ENCODE measurements around the gene METAP1. TPM values are rescaled to one million over a fixed set of nuclear protein-coding genes. Genes with fewer than 3 reads are reported as not detected.

METAP1 gene
- total and polyA plus RNA-seq, 2 of the 8 experiments (the other 6 are each of a cell fraction or from before 2014, with no cell fraction given), result 50.6 to 85.2 TPM

DNA sequence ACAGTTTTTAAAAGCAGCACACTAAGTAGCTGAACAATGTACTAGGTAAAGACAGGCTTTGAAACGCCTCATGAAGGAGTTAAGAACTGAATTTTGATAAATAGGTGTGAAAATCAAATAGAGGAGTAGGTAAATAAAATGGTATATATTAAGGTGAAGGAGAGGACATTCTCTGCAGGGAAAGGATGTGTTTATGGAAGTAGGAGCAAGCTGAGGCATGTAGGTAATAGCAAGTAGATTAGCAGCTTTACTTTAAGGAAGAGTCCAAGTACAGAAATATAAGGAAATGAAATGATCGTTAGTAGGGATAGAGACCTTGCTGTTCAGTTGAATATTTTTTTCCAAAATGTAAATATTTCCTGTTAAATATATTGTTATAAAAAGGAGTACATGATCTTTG, 12.5 kb downstream of the METAP1 start (continued):
- TF ChIP-seq, protein P1, sequence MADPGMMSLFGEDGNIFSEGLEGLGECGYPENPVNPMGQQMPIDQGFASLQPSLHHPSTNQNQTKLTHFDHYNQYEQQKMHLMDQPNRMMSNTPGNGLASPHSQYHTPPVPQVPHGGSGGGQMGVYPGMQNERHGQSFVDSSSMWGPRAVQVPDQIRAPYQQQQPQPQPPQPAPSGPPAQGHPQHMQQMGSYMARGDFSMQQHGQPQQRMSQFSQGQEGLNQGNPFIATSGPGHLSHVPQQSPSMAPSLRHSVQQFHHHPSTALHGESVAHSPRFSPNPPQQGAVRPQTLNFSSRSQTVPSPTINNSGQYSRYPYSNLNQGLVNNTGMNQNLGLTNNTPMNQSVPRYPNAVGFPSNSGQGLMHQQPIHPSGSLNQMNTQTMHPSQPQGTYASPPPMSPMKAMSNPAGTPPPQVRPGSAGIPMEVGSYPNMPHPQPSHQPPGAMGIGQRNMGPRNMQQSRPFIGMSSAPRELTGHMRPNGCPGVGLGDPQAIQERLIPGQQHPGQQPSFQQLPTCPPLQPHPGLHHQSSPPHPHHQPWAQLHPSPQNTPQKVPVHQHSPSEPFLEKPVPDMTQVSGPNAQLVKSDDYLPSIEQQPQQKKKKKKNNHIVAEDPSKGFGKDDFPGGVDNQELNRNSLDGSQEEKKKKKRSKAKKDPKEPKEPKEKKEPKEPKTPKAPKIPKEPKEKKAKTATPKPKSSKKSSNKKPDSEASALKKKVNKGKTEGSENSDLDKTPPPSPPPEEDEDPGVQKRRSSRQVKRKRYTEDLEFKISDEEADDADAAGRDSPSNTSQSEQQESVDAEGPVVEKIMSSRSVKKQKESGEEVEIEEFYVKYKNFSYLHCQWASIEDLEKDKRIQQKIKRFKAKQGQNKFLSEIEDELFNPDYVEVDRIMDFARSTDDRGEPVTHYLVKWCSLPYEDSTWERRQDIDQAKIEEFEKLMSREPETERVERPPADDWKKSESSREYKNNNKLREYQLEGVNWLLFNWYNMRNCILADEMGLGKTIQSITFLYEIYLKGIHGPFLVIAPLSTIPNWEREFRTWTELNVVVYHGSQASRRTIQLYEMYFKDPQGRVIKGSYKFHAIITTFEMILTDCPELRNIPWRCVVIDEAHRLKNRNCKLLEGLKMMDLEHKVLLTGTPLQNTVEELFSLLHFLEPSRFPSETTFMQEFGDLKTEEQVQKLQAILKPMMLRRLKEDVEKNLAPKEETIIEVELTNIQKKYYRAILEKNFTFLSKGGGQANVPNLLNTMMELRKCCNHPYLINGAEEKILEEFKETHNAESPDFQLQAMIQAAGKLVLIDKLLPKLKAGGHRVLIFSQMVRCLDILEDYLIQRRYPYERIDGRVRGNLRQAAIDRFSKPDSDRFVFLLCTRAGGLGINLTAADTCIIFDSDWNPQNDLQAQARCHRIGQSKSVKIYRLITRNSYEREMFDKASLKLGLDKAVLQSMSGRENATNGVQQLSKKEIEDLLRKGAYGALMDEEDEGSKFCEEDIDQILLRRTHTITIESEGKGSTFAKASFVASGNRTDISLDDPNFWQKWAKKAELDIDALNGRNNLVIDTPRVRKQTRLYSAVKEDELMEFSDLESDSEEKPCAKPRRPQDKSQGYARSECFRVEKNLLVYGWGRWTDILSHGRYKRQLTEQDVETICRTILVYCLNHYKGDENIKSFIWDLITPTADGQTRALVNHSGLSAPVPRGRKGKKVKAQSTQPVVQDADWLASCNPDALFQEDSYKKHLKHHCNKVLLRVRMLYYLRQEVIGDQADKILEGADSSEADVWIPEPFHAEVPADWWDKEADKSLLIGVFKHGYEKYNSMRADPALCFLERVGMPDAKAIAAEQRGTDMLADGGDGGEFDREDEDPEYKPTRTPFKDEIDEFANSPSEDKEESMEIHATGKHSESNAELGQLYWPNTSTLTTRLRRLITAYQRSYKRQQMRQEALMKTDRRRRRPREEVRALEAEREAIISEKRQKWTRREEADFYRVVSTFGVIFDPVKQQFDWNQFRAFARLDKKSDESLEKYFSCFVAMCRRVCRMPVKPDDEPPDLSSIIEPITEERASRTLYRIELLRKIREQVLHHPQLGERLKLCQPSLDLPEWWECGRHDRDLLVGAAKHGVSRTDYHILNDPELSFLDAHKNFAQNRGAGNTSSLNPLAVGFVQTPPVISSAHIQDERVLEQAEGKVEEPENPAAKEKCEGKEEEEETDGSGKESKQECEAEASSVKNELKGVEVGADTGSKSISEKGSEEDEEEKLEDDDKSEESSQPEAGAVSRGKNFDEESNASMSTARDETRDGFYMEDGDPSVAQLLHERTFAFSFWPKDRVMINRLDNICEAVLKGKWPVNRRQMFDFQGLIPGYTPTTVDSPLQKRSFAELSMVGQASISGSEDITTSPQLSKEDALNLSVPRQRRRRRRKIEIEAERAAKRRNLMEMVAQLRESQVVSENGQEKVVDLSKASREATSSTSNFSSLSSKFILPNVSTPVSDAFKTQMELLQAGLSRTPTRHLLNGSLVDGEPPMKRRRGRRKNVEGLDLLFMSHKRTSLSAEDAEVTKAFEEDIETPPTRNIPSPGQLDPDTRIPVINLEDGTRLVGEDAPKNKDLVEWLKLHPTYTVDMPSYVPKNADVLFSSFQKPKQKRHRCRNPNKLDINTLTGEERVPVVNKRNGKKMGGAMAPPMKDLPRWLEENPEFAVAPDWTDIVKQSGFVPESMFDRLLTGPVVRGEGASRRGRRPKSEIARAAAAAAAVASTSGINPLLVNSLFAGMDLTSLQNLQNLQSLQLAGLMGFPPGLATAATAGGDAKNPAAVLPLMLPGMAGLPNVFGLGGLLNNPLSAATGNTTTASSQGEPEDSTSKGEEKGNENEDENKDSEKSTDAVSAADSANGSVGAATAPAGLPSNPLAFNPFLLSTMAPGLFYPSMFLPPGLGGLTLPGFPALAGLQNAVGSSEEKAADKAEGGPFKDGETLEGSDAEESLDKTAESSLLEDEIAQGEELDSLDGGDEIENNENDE (IDR thresholded peaks at IDR 0.05; ENCODE audit: insufficient replicate concordance, low read length), result no peak
- TF ChIP-seq JUN (IDR thresholded peaks at IDR 0.05; ENCODE audit: low read depth, low read length), result no peak
- TF ChIP-seq ZNF274 (IDR thresholded peaks at IDR 0.05; ENCODE audit: borderline replicate concordance, extremely low read depth, low read length), result no peak
- TF ChIP-seq, protein P2, sequence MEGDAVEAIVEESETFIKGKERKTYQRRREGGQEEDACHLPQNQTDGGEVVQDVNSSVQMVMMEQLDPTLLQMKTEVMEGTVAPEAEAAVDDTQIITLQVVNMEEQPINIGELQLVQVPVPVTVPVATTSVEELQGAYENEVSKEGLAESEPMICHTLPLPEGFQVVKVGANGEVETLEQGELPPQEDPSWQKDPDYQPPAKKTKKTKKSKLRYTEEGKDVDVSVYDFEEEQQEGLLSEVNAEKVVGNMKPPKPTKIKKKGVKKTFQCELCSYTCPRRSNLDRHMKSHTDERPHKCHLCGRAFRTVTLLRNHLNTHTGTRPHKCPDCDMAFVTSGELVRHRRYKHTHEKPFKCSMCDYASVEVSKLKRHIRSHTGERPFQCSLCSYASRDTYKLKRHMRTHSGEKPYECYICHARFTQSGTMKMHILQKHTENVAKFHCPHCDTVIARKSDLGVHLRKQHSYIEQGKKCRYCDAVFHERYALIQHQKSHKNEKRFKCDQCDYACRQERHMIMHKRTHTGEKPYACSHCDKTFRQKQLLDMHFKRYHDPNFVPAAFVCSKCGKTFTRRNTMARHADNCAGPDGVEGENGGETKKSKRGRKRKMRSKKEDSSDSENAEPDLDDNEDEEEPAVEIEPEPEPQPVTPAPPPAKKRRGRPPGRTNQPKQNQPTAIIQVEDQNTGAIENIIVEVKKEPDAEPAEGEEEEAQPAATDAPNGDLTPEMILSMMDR (IDR thresholded peaks at IDR 0.05; ENCODE audit: control extremely low read depth in 1 of 3, insufficient read depth in 1 of 3, low read depth in 1 of 3, low read length in 3 of 3), result no peak
- TF ChIP-seq ASH2L (IDR thresholded peaks at IDR 0.05; ENCODE audit: low read length), result no peak
- TF ChIP-seq NRF1 (IDR thresholded peaks at IDR 0.05; ENCODE audit: low read depth, low read length), result no peak
